Upper lobe of left lung (tissue), 4 donors: ENCODE results near the gene MYO16.

Source experiments
- EP300 ChIP-seq, 4 donors: sonication (generic); formaldehyde crosslinking; IDR thresholded peaks; one replicate each; pipeline ENCODE4 v1.5.1; 2017; ENCODE audit warnings: antibody characterized with exemption in 4 of 4, control low read depth in 2 of 4
- POLR2A ChIP-seq, 4 donors: fragments of 450-650 bp; IDR thresholded peaks; one replicate each; pipeline ENCODE4 v1.5.1; 2016 to 2017; ENCODE audit warnings: antibody characterized with exemption in 4 of 4, mild to moderate bottlenecking in 2 of 4
- TF ChIP-seq, protein P1 (sequence below), 6 experiments: fragments of 450-650 bp in 4 of 6; fragments of 200-600 bp in 2 of 6; sonication (generic) in 2 of 6; IDR thresholded peaks; one replicate each; pipeline ENCODE4 v1.5.1; 2016 to 2019; ENCODE audit warnings: antibody characterized with exemption in 6 of 6

DNA sequence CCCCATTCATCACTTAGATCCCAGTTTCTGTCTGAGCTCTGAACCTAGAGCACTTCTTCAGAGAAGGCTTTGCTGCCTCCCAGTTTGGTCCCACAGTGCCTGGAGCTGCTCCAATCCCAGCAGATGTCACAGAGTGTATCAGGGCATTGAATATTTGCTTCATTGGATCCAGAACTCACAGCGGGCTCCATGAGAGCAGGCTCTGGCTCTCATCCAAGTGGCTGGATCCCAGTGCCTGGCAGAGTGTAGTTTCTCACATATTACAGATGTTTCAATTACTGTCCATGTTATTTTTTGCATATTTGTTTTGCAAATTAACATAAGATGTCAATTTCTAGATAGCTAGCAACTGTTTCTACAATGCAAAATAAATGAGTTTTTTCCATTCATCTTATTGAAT is 50.6 kb downstream of the MYO16 start:
- no peak for TF ChIP-seq POLR2A (IDR thresholded peaks at IDR 0.05)
- TF ChIP-seq, protein P1, sequence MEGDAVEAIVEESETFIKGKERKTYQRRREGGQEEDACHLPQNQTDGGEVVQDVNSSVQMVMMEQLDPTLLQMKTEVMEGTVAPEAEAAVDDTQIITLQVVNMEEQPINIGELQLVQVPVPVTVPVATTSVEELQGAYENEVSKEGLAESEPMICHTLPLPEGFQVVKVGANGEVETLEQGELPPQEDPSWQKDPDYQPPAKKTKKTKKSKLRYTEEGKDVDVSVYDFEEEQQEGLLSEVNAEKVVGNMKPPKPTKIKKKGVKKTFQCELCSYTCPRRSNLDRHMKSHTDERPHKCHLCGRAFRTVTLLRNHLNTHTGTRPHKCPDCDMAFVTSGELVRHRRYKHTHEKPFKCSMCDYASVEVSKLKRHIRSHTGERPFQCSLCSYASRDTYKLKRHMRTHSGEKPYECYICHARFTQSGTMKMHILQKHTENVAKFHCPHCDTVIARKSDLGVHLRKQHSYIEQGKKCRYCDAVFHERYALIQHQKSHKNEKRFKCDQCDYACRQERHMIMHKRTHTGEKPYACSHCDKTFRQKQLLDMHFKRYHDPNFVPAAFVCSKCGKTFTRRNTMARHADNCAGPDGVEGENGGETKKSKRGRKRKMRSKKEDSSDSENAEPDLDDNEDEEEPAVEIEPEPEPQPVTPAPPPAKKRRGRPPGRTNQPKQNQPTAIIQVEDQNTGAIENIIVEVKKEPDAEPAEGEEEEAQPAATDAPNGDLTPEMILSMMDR (IDR thresholded peaks at IDR 0.05), result no peak
- TF ChIP-seq EP300 (IDR thresholded peaks at IDR 0.05), result no peak
